Psoas muscle (tissue), 8 donors: Measurements from ENCODE around the gene TTC14. TPM values are rescaled to one million over a fixed set of nuclear protein-coding genes. Genes with fewer than 3 reads are reported as not detected.
A peak's percentile ranks its signal among the peaks of the same experiment; 100 is the strongest.

Experiments
- ATAC-seq, 4 donors: fragments of 200-7000 bp; cut with Tn5 transposase; one replicate each; pipeline ENCODE4 v1.9.1; 2020; ENCODE audit warnings: moderate library complexity in 3 of 4, mild to moderate bottlenecking in 2 of 4
- DNase-seq, 2 donors: peaks; one replicate each; pipeline ENCODE4 v3.0.0-alpha.2; 2020
- H3K27ac ChIP-seq: fragments of 200-600 bp; one replicate; pipeline ENCODE4 v1.8.0; 2022
- H3K27me3 ChIP-seq, 3 donors: fragments of 200-600 bp in 1 of 3; one replicate each; pipeline versions ENCODE4 v1.6.1 to v1.8.0; 2013 to 2022; ENCODE audit warnings: low read length in 2 of 3, mild to moderate bottlenecking in 2 of 3, moderate library complexity in 1 of 3; ENCODE audit not compliant: insufficient read depth in 3 of 3
- H3K36me3 ChIP-seq, 2 donors: fragments of 200-600 bp in 1 of 2; one replicate each; pipeline versions ENCODE4 v1.6.1 to v1.8.0; 2013 to 2022; ENCODE audit warnings: low read depth in 1 of 2, mild to moderate bottlenecking in 1 of 2, moderate library complexity in 1 of 2; ENCODE audit not compliant: insufficient read depth in 1 of 2
- H3K4me1 ChIP-seq: fragments of 200-600 bp; one replicate; pipeline ENCODE4 v1.8.0; 2022
- H3K4me3 ChIP-seq: fragments of 200-600 bp; one replicate; pipeline ENCODE4 v1.8.0; 2022; ENCODE audit warnings: mild to moderate bottlenecking
- H3K9me3 ChIP-seq: fragments of 200-600 bp; one replicate; pipeline ENCODE4 v1.8.0; 2022
- CTCF ChIP-seq: fragments of 200-600 bp; IDR thresholded peaks from one replicate; pipeline ENCODE4 v1.8.0; 2022; ENCODE audit warnings: antibody characterized with exemption
- WGBS, 3 donors: extraction: QIAGEN DNeasy Blood & Tissue Kit; methylation state at CpG; one replicate each; pipeline versions ENCODE4 v1.1.6 to v1.1.7; 2013; 5-methylcytosine and 5-hydroxymethylcytosine counted together
- intact Hi-C, 2 donors: fragments of 100-400 bp; cut with DNase I; formaldehyde crosslinking; loops; one replicate each; pipeline versions ENCODE4 v1.11.0 to v1.14.2; 2022
- long read RNA-seq, 2 donors: library from polyadenylated mRNA; unstranded; transcript quantifications; one replicate each; pipeline ENCODE4 v2.0.0, GENCODE V29; 2021
- polyA plus RNA-seq, 3 donors: library from polyadenylated mRNA; stranded (reverse); fragments of 200-250 nt; gene quantifications; one replicate each; pipeline ENCODE4 v1.2.3, GENCODE V29; 2013
- total RNA-seq, 4 donors: library from RNA; stranded (reverse); fragmentation: NEBNext Ultra II Directional in 2 of 4; extraction: Animal tissue kit (Norgen Biotek cat#: 25700) in 2 of 4; gene quantifications; one replicate each; pipeline versions ENCODE4 v1.2.1 to v1.2.4, GENCODE V29; 2021 to 2023
- donor health status: healthy with polysubstance abuse.
- donor health status: DM: no; HTN: no; CAD: no; lungs with moderate emphysema.
- donor health status: Bipolar disorder and iron deficiency.
- donor health status: healthy.
- donor health status: DM: yes; HTN: yes; CAD: no.
- donor health status: DM: no; HTN: no; CAD: no.
- donor health status: DM: no; HTN: no; CAD: no.
- donor health status: DM: yes; HTN: yes; CAD: no.

Gene TTC14
- total RNA-seq (10 to 100 TPM in 2 of 4 donors, 1 to 10 TPM in 2; 8.3 to 12.6 (median 10.1) TPM), polyA plus RNA-seq (10 to 100 TPM in 1 of 3 donors, 1 to 10 TPM in 2; 4.8 to 11.7 (median 6.1) TPM)
- long read RNA-seq, donor 1, partial matches to known transcripts: 3 of 3 reads
- long read RNA-seq, donor 1, other reads (novel, unspliced or antisense): 0 of 3 reads
- long read RNA-seq, donor 2, full-length matches to known transcripts: 9 of 17 reads
- long read RNA-seq, donor 2, partial matches to known transcripts: 2 of 17 reads
- long read RNA-seq, donor 2, other reads (novel, unspliced or antisense): 6 of 17 reads

- WGBS, 3 donors: 2 to 3% (median 3%) methylated on average over 70 of the region's 70 CpGs
- Histone ChIP-seq H3K4me1 (peaks cover 7% of the 10 kb centered on the region), H3K4me3 (peak within 1 kb of the TSS; percentile 89), H3K27ac (peak within 1 kb of the TSS; percentile 60), H3K27me3 (peaks cover 0 to 4% (median 0%) of the 10 kb centered on the region in 3 donors), H3K36me3 (peaks cover 2 to 39% of the 10 kb centered on the region in 2 donors), H3K9me3 (no peaks in the 10 kb centered on the region)
- intact Hi-C loops: no loop called here
- TF ChIP-seq CTCF: no peak
- ATAC-seq: peak; percentile 96 to 100 (median 100)
- DNase-seq: peak; percentile 92 to 95
Measured at GRCh38 chr3:180601688-180602666, at the start of gene TTC14. Gene TTC14, plus strand, starts transcription at chr3:180602163. Its CDS starts 99 bp downstream, at chr3:180602262.

- no peak for DNase-seq
- ATAC-seq: no peak
- H3K4me1 ChIP-seq: no peaks in the 10 kb centered on the region
- no peaks in the 10 kb centered on the region for H3K9me3 ChIP-seq
- no peak overlapping the region for H3K27ac ChIP-seq
- H3K4me3 ChIP-seq: no peak overlapping the region
- intact Hi-C loops: no loop called here
- no peaks in the 10 kb centered on the region for H3K36me3 ChIP-seq
- H3K27me3 ChIP-seq: no peaks in the 10 kb centered on the region
- 81 to 84% (median 82%) methylated on average over 4 of the region's 4 CpGs for WGBS, 3 donors
- TF ChIP-seq CTCF: no peak
Measured at GRCh38 chr3:180563406-180563805, 38.6 kb upstream of the TTC14 start.

GRCh38 chr3:180564676-180565075 lies 37.3 kb upstream of the TTC14 start:
- WGBS, 3 donors: 59 to 72% (median 62%) methylated on average over 2 of the region's 2 CpGs
- Histone ChIP-seq H3K36me3 (no peaks in the 10 kb centered on the region), H3K4me3 (no peak overlapping the region), H3K27me3 (no peaks in the 10 kb centered on the region), H3K4me1 (no peaks in the 10 kb centered on the region), H3K9me3 (no peaks in the 10 kb centered on the region), H3K27ac (no peak overlapping the region)
- TF ChIP-seq CTCF: no peak
- DNase-seq (no peak), ATAC-seq (no peak)
- intact Hi-C loops: no loop called here

GRCh38 chr3:180570238-180570637 lies 31.7 kb upstream of the TTC14 start:
- no peaks in the 10 kb centered on the region for H3K36me3 ChIP-seq
- H3K27me3 ChIP-seq: no peaks in the 10 kb centered on the region
- H3K27ac ChIP-seq: no peak overlapping the region
- DNase-seq (no peak), ATAC-seq (no peak)
- no peak overlapping the region for H3K4me3 ChIP-seq
- intact Hi-C loops: no loop called here
- no peaks in the 10 kb centered on the region for H3K4me1 ChIP-seq
- no peaks in the 10 kb centered on the region for H3K9me3 ChIP-seq
- TF ChIP-seq CTCF: no peak
- WGBS, 3 donors: 60 to 68% (median 63%) methylated on average over 4 of the region's 4 CpGs
